Occipital lobe (tissue), 2 donors: ENCODE data around the gene PCDHGA7. TPM values are rescaled to one million over a fixed set of nuclear protein-coding genes. Genes with fewer than 3 reads are reported as not detected.
"Not testable (repeated sequence)": the region's sequence is repeated elsewhere in the genome, so short reads cannot be mapped to it uniquely, and the experiment has no call there.

Experiments used
- DNase-seq: peaks from one replicate; lab custom pipeline; 2025; lab: John Stamatoyannopoulos, UW
- total RNA-seq: library from RNA; depleted of rRNA; stranded (reverse); fragments of >200 nt; gene quantifications from one replicate; pipeline ENCODE4 v1.2.3, GENCODE V29; 2014

PCDHGA7 gene
- total RNA-seq, 1 donor from 2014 or later: 8.4 TPM

DNA sequence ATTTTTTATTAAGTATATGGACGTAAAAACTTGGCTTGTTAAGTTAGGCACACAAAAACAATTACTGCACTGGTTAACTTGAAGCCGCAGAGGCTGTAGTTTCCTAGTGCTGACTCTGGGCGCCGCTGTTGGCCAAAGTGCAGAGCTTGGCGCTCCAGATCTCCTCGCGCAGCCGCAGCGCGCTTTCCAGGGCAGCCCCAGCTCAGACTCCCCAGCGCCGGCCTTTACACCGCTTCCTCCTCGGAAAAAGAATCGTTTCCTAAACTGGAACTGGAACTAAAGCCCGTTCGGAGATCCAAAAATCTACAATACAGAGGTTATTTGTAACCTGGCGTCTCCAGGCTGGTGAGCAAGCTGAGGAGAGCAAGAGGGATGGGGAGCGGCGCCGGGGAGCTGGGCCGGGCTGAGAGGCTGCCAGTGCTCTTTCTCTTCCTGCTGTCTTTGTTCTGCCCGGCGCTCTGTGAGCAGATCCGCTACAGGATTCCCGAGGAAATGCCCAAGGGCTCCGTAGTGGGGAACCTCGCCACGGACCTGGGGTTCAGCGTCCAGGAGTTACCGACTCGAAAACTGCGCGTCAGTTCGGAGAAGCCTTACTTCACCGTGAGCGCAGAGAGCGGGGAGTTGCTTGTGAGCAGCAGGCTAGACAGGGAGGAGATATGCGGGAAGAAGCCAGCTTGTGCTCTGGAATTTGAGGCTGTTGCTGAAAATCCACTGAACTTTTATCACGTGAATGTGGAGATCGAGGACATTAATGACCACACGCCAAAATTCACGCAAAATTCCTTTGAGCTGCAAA is 15.4 kb downstream of the PCDHGA7 start, which contains the start of gene PCDHGB5:
Gene PCDHGB5 (plus strand): TSS at position 192 of the 796 bp plus-strand sequence. CDS start 181 bp downstream, at position 373.
- not testable (repeated sequence) for DNase-seq

DNA sequence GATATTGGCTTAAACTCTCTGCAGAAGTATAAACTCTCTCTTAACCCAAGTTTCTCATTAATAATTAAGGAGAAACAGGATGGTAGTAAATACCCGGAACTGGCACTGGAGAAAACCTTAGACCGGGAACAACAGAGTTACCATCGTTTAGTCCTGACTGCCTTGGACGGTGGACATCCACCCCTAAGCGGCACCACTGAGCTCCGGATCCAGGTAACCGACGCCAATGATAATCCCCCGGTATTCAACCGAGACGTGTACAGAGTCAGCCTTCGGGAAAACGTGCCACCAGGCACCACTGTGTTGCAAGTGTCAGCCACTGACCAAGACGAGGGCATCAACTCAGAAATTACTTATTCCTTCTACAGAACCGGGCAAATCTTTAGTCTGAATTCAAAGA is 16.1 kb downstream of the PCDHGA7 start:
- no peak for DNase-seq

DNA sequence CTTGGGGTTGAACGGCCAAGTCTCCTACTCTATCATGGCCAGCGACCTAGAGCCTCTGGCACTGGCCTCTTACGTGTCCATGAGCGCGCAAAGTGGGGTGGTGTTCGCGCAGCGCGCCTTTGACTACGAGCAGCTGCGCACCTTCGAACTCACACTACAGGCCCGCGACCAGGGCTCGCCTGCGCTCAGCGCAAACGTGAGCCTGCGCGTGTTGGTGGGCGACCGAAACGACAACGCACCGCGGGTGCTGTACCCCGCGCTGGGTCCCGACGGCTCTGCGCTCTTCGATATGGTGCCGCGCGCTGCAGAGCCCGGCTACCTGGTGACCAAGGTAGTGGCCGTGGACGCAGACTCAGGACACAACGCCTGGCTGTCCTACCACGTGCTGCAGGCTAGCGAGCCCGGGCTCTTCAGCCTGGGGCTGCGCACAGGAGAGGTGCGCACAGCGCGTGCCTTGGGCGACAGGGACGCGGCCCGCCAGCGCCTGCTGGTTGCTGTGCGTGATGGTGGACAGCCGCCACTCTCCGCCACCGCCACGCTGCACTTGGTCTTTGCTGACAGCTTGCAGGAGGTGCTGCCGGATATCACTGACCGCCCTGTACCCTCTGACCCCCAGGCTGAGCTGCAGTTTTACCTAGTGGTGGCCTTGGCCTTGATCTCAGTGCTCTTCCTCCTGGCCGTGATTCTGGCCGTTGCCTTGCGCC is 17.2 kb downstream of the PCDHGA7 start:
- no peak for DNase-seq

DNA sequence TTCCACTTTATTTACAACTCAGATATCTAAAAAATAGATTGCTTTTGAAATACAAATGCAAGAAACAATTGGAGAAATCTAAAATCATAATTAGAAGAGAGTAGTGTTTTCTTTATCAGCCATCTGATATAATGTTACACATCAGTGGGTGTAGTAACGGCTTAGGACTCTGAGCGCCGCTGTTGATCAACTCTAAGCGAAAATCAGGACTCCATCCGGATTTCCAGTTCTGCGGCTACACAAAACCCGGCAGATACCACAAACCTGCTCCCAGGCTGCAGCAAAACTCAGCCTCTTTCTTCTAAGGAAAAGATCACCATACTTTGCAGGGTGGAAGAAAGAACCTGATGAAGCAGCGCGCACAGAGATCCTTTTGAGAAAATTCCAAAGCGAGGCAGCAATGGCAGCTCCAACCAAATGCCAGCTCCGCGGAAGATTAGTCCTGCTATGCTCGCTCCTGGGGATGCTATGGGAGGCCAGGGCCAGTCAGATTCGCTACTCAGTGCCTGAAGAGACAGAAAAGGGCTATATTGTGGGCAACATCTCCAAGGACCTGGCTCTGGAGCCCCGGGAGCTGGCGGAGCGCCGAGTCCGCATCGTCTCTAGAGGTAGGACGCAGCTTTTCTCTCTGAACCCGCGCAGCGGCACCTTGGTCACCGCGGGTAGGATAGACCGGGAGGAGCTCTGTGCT is 20.2 kb downstream of the PCDHGA7 start, which contains the start of gene PCDHGA9:
Gene PCDHGA9 (plus strand): TSS at position 226 of the 691 bp plus-strand sequence. CDS start 175 bp downstream, at position 401.
- no peak for DNase-seq

DNA sequence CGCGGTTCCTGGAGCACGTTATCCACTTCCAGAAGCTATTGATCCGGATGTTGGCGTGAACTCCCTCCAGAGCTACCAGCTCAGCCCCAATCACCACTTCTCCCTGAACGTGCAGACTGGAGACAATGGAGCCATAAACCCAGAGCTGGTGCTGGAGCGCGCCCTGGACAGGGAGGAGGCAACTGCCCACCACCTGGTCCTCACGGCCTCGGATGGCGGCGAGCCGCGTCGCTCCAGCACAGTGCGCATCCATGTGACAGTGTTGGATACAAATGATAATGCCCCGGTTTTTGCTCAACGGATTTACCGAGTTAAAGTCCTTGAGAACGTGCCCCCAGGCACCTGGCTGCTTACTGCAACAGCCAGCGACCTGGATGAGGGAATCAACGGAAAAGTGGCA is 20.8 kb downstream of the PCDHGA7 start:
- DNase-seq: no peak

DNA sequence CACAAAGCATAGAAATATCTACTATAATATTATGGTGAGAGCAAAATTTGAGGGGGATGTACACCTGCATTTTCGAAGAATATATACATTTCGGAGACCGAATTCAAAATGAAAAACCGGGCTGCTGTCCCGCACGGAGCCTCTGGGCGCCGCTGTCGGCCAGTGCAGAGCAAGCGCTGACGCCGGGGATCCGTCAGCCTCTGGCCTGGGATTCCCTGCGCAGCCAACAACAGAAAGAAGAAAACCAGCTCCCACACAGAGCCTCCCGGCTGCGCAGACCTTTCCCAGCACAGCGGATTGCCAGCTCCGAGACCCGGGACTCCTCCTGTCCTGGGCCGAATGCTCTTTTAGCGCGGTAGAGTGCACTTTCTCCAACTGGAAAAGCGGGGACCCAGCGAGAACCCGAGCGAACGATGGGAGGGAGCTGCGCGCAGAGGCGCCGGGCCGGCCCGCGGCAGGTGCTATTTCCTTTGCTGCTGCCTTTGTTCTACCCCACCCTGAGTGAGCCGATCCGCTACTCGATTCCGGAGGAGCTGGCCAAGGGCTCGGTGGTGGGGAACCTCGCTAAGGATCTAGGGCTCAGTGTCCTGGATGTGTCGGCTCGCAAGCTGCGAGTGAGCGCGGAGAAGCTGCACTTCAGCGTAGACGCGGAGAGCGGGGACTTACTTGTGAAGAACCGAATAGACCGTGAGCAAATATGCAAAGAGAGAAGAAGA is 25.4 kb downstream of the PCDHGA7 start, which contains the start of gene PCDHGB6:
Gene PCDHGB6 (plus strand): TSS at position 232 of the 716 bp plus-strand sequence. CDS start 182 bp downstream, at position 414.
- DNase-seq: not testable (repeated sequence)

DNA sequence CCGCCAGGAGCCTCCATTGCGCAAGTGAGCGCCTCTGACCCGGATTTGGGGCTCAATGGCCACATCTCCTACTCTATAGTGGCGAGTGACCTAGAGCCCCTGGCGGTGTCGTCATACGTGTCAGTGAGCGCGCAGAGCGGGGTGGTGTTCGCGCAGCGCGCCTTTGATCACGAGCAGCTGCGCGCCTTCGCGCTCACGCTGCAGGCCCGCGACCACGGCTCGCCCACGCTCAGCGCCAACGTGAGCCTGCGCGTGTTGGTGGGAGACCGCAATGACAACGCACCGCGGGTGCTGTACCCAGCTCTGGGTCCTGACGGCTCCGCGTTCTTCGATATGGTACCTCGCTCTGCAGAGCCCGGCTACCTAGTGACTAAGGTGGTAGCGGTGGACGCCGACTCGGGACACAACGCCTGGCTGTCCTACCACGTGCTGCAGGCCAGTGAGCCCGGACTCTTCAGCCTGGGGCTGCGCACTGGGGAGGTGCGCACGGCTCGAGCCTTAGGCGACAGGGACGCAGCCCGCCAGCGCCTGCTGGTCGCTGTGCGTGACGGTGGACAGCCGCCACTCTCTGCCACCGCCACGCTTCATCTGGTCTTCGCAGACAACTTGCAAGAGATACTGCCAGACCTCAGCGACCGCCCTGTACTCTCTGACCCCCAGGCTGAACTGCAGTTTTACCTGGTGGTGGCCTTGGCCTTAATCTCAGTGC is 27.2 kb downstream of the PCDHGA7 start:
- no peak for DNase-seq

DNA sequence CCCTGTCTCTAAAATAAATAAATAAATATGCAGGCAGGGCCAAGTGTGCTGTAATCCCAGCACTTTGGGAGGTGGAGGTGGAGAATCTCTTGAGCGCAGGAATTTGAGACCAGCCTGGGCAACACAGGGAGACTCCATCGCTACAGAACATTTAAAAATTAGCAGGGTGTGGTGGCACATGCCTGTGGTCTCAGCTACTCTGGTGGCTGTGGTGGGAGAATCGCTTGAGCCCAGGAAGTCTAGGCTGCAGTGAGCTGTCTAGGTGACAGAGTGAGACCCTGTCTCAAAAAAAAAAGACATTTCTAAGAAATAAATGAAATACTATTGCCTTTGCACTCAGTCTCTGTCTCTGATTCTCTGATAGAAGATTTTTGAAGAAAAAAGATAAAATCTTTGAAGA is 29.0 kb downstream of the PCDHGA7 start:
- DNase-seq: no peak

DNA sequence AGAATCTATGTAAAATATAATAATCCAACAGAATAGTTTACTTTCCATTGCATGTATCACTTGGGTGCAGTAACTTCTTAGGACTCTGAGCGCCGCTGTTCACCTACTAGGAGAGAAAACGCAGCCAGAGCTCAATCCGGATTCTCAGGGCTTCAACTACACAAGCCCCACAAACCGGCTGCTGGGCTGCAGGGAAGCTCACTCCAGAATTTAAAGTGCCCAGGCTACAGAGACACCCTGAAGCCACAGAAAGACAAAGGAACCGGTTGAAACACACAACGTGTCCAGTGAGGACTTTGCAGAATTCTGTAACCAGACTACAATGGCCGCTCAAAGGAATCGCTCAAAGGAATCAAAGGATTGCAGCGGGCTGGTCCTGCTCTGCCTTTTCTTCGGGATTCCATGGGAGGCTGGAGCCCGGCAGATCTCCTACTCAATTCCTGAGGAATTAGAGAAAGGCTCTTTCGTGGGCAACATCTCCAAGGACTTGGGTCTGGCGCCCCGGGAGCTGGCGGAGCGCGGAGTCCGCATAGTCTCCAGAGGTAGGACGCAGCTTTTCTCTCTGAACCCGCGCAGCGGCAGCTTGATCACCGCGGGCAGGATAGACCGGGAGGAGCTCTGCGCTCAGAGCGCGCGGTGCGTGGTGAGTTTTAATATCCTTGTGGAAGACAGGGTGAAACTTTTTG is 30.5 kb downstream of the PCDHGA7 start, which contains the start of gene PCDHGA10:
Gene PCDHGA10 (plus strand): TSS at position 134 of the 686 bp plus-strand sequence. CDS start 189 bp downstream, at position 323.
- no peak for DNase-seq

DNA sequence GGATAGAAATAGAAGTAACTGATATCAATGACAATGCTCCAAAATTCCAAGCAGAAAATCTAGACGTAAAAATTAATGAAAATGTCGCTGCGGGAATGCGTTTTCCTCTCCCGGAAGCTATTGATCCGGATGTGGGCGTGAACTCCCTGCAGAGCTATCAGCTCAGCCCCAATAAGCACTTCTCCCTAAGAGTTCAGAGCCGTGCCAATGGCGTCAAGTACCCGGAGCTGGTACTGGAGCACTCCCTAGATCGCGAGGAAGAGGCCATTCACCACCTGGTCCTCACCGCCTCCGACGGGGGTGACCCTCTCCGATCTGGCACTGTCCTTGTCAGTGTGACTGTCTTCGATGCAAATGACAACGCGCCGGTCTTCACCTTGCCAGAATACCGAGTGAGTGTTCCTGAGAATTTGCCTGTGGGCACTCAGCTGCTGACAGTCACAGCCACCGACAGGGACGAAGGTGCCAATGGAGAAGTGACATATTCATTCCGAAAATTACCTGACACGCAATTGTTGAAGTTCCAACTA is 31.1 kb downstream of the PCDHGA7 start:
- no peak for DNase-seq

DNA sequence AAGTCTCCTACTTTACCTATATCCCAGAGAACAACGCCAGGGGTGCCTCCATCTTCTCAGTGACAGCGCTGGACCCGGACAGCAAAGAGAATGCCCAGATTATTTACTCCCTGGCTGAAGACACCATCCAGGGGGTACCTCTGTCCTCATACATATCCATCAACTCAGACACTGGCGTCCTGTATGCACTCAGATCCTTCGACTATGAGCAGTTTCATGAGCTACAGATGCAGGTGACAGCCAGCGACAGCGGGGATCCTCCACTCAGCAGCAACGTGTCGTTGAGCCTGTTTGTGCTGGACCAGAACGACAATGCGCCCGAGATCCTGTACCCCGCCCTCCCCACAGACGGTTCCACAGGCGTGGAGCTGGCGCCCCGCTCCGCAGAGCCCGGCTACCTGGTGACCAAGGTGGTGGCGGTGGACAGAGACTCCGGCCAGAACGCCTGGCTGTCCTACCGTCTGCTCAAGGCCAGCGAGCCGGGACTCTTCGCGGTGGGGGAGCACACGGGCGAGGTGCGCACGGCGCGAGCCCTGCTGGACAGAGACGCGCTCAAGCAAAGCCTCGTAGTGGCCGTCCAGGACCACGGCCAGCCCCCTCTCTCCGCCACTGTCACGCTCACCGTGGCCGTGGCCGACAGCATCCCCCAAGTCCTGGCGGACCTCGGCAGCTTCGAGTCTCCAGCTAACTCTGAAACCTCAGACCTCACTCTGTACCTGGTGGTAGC is 32.2 kb downstream of the PCDHGA7 start:
- not testable (repeated sequence) for DNase-seq

DNA sequence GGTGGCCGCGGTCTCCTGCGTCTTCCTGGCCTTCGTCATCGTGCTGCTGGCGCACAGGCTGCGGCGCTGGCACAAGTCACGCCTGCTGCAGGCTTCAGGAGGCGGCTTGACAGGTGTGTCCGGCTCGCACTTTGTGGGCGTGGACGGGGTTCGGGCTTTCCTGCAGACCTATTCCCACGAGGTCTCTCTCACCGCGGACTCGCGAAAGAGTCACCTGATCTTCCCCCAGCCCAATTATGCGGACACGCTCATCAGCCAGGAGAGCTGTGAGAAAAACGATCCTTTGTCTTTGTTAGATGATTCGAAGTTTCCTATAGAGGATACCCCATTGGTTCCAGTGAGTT is 32.7 kb downstream of the PCDHGA7 start:
- not testable (repeated sequence) for DNase-seq

DNA sequence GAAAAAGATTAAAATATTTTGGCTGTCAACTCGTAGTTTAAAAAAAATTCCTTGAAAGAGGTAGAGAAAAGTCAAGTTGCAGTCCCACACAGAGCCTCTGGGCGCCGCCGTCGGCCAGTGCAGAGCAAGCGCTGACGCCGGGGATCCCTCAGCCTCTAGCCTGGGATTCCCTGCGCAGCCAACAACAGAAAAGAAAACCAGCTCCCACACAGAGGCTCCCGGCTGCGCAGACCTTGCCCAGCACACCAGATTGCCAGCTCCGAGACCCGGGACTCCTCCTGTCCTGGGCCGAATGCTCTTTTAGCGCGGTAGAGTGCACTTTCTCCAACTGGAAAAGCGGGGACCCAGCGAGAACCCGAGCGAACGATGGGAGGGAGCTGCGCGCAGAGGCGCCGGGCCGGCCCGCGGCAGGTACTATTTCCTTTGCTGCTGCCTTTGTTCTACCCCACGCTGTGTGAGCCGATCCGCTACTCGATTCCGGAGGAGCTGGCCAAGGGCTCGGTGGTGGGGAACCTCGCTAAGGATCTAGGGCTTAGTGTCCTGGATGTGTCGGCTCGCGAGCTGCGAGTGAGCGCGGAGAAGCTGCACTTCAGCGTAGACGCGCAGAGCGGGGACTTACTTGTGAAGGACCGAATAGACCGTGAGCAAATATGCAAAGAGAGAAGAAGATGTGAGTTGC is 35.1 kb downstream of the PCDHGA7 start, which contains the start of gene PCDHGB7:
Gene PCDHGB7 (plus strand): TSS at position 184 of the 679 bp plus-strand sequence. CDS start 183 bp downstream, at position 367.
- not testable (repeated sequence) for DNase-seq

DNA sequence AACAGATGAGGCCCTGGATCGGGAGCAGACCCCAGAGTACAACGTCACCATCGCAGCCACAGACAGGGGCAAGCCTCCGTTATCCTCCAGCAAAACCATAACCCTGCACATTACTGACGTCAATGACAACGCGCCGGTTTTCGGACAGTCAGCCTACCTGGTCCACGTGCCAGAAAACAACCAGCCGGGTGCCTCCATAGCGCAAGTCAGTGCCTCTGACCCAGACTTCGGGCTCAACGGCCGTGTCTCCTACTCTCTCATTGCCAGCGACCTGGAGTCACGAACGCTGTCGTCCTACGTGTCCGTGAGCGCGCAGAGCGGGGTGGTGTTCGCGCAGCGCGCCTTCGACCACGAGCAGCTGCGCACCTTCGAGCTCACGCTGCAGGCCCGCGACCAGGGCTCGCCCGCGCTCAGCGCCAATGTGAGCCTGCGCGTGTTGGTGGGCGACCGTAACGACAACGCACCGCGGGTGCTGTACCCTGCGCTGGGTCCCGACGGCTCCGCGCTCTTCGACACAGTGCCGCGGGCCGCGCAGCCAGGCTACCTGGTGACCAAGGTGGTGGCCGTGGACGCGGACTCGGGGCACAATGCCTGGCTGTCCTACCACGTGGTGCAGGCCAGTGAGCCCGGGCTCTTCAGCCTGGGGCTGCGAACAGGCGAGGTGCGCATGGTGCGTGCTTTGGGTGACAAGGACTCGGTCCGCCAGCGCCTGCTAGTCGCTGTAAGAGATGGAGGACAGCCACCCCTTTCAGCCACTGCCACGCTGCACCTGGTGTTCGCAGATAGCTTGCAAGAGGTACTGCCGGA is 36.7 kb downstream of the PCDHGA7 start:
- DNase-seq: no peak

DNA sequence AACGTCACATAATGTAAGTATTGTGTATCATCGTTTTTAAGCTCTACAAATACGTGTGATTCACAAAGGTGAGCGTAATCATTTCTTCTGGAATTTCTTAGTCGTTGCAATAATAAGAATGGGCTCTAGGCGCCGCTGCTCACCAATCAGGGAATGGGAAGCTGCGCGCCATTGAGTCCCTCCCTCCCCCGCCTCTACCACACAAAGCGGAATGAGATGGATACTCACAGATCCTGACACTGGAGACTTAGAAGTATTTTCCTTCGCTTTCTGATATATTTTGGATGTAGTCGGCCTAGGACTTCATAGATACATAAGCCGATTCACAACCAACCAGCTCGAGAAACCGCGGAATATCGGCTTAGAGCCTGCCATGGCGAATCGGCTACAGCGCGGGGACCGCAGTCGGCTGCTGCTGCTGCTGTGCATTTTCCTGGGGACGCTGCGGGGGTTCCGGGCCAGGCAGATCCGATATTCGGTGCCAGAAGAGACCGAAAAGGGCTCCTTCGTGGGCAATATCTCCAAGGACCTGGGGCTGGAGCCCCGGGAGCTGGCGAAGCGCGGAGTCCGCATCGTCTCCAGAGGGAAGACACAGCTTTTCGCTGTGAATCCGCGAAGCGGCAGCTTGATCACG is 38.4 kb downstream of the PCDHGA7 start, which contains the start of gene PCDHGA11:
Gene PCDHGA11 (plus strand): TSS at position 197 of the 634 bp plus-strand sequence. CDS start 177 bp downstream, at position 374.
- DNase-seq: no peak

DNA sequence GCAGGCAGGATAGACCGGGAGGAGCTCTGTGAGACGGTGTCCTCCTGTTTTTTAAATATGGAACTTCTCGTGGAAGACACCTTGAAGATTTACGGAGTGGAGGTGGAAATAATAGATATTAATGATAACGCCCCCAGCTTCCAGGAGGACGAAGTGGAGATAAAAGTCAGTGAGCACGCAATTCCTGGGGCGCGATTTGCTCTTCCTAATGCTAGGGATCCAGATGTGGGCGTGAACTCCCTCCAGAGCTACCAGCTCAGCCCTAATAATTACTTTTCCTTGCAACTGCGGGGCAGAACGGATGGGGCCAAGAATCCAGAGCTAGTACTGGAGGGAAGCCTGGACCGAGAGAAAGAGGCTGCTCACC is 38.9 kb downstream of the PCDHGA7 start:
- DNase-seq: no peak
